GM19397 (cell line): ENCODE data around the gene HLA-DRB1.
"Not testable (repeated sequence)": the region's sequence is repeated elsewhere in the genome, so short reads cannot be mapped to it uniquely, and the experiment has no call there.

ENCODE experiments used
- ATAC-seq: cut with Tn5 transposase; IDR thresholded peaks from one replicate; pipeline ENCODE4 v1.9.1; 2021; ENCODE audit warnings: mild to moderate bottlenecking, moderate library complexity; ENCODE audit not compliant: unreplicated experiment

The HLA-DRB1 gene

DNA sequence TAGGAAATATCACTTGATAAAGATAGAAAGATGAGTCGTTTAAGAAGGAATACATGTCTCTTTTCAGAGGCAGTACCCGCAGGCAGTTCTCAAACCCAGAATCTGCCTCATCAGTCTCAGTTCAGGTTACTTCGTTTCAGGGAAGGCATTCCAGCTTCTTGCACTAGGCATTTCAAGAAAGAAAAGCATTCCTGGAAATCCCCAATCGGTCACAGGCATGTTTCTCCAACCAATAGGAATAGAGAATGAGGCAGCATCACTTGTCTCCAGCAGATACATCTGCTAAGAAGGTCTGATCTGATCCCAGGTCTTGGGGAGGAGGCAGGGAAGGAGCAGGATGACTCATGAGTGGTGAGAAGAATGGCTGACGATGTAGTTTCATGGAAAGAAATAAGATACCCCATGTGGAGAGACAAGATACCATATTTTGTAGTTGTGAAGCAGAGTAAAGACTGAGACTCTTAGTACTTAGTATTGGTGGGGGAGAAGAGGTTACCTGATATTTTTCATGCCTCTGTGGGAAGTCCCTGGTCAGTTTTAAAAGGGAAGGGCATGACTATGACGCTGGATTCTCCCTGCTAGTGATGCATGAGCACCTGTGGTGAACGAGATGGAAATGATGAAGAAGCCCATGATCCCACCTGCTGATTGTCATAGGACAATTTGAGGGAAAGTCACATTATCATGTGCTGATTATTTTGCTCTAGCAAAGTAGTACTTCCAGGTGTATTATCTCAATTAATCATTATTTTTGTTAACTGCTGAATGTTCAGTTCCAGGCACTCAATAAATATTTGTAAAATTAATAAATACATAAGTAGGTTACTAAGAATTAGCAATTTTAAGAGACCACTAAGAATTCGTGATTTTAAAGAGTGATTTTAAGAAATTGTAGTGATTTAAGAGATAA lies 20.3 kb upstream of the HLA-DRB1 start:
- ATAC-seq: peak; percentile 73

DNA sequence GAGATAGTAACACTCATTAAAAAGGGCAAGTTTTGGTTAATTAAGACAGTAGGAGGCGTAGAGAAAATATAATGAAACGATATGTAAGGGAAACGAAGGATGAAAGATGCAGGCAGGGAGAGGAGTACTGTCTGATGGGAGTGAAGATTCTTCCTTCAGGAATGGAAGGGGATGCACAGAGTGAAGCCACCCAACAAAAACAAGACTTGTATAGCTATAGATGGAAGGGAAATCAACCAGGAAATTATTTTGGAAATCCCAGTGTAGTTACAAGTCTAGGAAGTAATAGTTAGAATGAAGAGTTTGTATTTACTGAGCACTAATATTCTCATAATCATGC lies 19.7 kb upstream of the HLA-DRB1 start:
- ATAC-seq: no peak

DNA sequence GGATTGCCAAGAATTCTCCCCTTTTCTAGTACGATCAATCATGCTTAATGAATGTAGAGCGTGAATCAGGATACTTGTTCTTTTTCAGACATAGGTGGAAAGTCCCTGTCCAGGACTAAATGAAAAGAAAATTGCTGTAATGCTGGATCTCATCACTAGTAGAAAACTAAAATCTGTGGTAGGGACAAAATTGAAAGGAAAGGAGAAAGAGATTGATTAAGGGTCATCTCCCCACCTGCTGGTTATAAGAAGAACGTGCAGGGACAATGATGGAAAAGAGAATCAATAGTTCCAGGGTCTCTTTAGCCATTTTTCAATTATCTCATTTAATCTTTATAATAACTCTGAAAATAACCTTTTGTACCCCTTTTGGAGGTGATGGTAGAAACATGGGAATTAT lies 18.7 kb upstream of the HLA-DRB1 start:
- ATAC-seq: no peak

DNA sequence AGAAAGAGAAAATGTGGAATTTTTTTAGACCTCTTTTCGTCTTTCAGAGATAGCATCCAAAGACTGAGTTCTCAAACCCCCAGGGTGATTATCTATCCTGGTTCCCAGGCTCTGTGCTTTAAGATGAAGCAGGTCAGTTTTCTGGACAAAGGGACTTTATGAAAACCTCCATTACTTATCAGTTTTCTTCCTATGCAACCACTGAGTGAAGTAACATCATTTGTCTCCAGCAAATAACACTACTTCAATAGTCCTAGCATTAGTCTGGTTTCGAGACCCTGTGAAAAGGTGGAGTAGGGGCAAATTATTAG lies 18.3 kb upstream of the HLA-DRB1 start:
- ATAC-seq: no peak

DNA sequence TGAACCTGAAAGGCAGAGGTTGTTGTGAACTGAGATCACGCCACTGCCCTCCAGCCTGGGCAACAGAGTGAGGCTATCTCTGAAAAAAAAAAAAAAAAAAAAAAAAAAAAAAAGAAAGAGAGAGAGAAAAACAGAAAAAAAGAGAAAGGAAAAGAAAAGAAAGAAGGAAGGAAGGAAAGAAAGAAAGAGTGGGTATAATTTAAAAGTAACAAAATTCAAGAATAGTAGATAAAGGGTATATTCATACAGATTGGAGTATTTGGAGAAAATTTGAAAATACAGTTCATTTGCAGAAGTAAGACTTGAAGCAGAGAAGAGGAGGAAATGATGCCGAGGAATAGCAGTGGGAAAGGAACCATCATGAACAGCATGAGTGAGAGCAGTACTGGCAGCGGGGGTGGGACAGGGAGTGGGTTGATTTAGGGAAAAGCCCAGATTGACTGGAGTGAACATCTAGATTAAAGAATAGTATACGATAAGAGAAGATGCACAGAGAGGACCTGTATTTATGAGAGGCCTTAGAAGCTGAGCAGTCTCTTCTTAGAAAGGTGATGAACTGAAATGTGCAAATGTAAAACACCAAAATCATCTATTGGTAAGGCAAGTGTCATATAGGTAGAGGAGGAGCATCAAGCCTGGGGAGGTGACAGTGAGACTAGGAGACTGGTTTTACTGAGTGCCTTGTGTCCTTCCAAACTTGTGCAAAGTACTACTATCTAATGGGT lies 17.8 kb upstream of the HLA-DRB1 start:
- no peak for ATAC-seq

DNA sequence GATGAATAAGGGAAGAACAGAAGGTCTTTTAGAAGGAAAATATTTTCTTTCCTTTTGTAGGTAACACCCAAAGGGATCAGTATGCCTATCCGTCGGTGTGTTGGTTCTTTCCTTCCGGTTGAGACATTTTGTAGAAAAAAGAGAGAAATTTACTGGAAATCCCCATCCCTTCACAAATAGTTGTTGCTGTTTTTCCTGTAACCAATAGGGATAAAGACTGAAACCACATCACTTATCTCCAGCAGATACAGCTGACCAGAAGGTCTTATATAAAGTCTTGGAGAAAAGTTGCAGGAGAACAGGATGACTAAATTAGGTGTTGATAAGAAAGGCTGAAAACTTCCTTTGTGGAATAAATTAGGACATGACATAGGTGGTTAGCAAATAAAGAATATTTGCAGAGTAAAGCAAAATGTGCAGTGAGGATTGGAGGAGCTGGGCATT lies 14.8 kb upstream of the HLA-DRB1 start:
- ATAC-seq: no peak

DNA sequence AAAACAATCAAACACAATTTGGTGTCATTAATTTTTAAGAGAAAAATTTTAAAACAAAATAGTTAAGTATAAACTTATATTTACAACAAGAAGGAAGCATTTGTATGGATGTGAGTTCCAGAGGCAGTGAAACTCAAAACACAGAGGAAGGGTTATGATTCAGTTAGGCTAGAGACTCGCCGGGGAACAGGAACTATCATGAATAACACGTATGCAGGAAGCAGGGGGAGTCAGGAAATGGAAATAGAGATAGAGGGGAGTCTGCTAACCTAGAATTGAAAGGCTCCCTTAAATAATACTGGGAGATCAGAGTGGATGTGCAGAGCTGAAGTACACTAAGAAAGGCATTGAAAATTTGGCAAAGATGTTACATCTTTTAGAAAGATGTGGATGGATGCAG lies 14.2 kb upstream of the HLA-DRB1 start:
- no peak for ATAC-seq

DNA sequence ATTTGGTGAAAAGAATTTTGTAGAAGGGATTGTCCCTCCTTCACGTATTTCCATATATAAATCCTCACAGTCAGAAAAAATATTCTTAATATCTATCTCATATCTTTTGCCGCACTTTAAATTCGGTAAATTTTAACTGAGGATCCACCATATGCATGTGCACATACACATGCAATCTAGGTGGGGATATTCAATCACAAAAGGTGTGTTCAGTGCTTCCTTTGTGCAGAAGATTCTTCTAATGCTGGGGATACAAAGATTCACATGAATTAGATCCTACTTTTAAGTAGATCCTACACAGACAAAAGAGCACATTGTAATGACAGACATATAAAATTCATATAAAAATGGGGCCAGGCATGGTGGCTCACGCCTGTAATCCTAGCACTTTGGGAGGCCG lies 13.6 kb upstream of the HLA-DRB1 start:
- no peak for ATAC-seq

DNA sequence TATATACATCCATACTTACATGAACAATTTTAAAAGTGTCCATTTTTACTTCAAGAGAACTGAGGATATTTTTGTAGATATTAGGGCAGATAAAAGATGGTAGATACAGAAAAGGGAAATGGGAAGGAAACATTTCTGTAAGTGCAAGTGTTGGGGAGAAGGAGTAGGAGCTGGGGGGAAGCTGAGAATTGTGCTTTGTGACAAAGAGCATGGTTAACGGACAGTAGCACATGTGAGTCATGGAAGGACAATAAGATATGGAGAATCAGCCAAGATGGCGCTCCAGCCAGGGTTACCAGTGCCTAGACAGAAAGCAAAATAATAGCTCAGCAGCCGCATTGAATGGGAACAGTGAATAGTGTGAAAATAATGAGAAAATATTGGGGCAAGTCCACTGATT lies 12.7 kb upstream of the HLA-DRB1 start:
- ATAC-seq: no peak

DNA sequence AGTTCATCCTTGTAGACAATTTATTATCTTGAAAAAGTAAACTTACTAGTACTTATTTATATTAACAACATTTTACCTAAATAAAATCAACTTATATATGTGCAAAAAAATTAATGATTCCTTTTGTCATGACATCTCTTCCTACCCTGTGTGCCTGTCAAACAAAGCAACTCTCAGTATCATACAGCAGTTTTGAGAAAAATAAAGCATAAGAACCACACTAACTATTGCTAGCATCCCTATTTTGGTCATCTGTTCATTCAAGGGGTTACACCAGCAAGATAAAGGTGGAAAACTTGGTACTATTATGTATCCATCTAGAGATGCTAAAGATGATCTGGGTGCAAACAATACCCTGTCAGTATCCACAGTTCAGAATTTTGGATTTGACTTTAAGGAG lies 7.4 kb upstream of the HLA-DRB1 start:
- ATAC-seq: no peak

DNA sequence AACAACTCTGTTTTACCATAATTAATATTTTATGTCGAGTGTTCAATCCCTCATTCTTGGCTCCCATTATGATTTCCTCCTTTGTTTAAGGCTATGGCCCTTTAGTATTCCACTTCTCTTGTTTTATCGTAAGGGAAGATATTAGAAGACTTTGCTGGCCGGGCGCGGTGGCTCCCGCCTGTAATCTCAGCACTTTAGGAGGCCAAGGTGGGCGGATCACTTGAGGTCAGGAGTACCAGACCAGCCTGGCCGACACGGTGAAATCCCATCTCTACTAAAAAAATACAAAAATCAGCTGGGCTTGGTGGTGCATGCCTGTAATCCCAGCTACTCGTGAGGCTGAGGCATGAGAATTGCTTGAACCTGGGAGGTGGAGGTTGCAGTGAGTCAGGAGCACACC lies 1.1 kb upstream of the HLA-DRB1 start:
- ATAC-seq: not testable (repeated sequence)

DNA sequence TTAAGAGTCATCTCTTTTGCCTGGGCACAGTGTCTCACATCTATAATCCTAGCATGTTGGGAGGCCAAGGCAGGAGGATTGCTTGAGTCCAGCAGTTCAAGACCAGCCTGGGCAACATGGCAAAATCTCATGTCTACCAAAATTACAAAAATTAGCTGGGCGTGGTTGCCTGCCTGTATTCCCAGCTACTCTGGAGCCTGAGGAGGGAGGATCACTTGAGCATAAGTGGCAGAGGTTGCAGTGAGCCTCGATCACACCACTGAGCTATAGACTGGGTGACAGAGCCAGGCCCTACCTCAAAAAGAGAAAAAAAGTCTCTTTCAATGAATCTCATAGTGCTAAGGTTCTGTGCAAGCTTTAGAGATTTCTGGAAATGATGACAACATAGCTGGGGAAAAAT lies 1.5 kb downstream of the HLA-DRB1 start:
- no peak for ATAC-seq

DNA sequence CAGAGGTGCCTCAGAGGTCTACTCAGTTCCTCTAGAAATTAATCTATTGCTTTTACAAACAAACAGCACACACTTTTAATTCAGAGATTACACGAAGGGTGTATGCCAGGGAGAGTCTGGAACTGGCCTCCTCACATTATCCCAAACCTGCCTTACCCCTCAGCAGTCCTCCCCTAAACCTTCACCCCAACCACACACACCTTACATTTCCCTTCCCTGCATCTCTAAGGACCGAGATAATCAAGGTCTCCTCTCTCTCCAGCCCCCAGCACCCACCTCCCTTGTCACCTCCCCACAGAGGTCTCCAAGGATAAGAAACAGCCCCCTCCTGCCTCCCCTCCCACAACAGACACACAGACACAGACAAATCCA lies 6.1 kb downstream of the HLA-DRB1 start:
- no peak for ATAC-seq

DNA sequence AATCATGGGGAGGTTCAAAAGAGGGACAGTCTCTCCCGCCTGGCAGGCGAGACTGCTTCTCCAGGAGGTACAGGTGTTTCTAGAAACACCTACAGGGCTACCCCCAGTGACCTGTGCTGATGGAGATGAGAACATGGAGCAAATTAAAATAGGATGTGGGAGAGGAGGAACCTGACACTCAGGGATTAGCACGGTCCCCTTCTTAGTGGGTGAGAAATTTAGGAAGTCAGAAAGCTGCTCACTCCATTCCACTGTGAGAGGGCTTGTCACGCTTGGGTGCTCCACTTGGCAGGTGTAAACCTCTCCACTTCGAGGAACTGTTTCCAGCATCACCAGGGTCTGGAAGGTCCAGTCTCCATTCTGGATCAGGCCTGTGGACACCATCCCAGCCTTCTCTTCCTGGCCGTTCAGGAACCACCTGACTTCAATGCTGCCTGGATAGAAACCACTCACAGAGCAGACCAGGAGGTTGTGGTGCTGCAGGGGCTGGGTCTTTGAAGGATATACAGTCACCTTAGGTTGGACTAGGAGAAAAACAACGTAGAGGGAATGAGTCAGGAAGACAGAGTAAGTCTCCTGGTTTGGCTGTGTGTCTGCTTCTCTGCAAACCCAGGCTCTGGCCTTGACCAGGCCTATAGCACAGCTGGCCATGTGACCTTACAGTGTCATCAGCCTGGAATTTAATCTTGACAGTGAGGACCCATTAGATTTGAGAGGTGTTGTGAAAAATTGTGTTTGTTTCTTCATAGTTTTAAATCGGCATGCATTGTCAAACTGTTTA lies 8.1 kb downstream of the HLA-DRB1 start:
- ATAC-seq: no peak

DNA sequence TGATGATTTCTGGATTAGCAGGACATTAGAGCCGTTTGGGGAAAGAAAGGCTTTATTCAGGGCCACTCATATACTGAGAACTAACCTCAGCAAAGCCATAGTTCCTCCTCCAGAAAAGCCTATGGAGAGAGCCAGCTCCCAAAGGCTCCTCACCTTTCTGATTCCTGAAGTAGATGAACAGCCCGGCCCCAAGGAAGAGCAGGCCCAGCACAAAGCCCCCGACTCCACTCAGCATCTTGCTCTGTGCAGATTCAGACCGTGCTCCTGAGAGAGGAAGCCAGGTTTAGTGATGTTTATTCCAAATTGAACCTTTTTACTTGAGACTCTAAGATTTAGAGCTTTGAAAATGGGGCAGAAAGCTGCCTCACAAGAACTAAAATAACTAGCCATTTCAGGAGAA lies 9.1 kb downstream of the HLA-DRB1 start:
- no peak for ATAC-seq

DNA sequence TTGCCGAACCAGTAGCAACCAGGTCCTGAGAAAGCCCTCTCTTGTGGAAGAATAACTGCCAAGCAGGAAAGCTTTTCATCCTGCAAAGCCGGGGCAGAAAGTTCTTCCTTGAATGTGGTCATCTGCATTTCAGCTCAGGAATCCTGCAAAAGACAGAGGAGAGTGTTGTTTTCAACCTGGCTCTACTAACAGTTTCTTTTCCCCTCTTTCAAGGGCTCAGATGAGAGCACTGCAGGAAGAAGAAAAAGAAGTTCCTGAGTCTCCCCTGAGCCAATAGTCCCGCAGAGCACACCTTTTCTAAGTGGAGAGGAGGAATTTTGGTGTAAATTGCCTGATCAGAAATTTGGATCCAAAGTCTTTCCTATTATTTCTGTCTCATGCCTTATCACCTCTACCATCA lies 10.7 kb downstream of the HLA-DRB1 start:
- no peak for ATAC-seq

DNA sequence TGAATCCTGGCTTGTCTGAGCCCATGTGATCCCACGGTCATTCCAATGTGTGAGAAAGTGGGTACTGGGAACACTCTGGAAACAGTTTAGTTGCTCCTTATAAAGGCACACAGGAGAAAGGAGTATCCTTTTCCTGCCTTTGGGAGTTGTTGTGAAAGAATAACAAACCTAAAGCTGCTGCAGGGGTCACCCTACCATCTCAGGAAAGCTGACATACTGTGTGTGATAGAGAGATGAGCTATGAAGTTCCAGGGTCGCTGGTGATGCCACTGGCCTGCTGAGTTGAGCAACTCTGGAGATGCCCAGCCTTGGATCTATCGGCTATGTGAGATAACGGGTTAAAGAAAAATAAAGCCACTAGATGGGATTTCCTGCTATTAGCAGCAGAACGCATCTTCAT lies 12.2 kb downstream of the HLA-DRB1 start:
- not testable (repeated sequence) for ATAC-seq

DNA sequence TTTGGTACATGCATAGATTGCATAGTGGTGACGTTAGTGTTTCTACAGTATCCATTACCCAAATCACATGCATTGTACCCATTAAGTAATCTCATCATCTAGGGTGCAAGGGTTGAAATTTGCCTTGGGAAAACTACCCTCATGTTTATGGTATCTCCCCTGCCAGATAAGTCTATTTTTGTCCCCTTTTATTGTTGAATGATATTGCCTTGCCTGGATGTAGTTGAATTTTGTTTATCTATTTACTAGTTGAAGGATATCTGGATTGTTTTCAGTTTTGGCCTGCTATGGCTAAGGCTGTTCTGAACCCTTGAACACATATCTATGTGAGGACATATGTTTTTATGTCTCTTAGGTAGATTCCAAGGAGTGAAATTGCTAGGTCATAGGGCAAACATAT lies 13.4 kb downstream of the HLA-DRB1 start:
- no peak for ATAC-seq

DNA sequence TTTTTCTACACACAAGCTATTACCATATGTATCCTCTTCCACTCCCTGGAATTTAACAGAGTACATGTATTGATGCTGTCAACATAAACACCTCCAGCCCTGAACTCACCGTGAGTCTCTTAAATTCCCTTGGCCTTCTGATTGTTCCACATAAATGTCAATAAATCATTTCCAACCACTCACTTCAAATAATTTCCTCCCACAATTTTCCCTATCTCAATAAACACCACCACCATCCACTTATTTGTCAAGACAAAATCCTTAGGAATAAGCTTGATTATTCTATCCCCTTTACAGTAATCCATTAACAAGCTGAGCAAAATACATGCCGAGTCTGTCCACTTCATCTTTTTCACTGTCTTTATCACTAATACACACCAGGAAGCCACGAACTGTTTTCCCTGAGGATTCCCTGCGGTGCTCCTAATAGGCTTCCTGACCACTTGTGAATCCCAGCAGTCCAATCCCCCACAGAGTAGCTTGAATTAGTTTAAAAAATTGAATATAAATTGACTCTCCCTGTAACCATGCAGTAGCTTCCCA lies 19.2 kb downstream of the HLA-DRB1 start:
- no peak for ATAC-seq

DNA sequence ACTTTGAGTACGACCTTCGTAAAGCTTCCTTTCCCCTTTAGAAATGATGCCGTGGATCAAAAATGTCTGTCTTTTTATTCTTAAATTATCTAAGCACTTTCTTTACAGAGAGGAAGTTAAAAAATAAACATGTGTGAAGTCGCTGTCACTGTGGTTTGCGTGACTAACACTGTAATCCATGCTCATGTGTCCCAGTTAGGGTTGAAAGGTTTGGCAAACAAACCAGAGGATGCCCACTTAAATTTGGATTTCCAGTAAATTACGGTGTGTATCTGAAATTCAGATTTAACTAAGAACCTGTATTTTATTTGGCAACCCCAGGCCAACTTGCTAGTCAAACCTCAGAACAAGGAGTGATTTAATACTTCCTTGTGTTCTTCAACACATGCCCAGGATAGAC lies 21.1 kb downstream of the HLA-DRB1 start:
- ATAC-seq: no peak

DNA sequence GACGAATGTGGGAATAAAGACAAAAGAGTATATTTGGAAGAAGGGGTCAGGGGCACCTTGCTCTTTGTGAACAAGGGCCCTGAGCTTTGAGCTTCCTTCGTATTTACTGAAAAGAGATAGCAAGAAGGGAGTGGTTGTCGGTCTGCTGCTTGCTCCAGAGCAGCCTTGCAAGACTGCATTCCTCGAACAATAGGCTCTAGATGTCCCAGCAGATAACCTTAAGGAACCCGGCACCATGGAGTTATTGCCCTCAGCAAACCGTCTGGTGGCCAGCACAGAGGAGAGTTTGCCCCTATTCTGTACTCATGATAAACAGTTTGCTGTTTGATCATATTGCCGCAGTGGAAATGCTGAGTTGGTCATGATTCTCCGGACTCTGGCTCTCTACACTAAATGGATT lies 22.7 kb downstream of the HLA-DRB1 start:
- no peak for ATAC-seq

DNA sequence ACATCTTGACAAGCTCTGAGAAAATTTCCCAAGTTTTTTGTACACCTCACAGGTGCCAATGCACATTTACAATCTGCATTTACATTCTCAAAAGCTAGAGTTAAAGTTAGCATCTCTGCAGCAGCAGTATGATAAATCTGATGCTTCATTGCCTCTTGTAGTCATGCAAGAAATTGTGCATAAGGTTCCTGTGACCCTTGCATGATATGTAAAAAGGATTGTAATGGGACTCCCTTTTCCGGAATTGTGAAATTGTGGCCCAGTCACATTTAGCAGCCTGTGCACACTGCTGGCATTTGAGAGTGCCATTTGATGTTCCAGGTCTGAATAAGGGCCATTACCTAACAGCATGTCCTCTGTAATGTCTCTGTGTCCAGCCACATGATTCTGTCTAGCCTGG lies 24.1 kb downstream of the HLA-DRB1 start:
- ATAC-seq: no peak
